PC-9 (cell line): ENCODE data around the gene PARP4. TPM values are rescaled to one million over a fixed set of nuclear protein-coding genes. Genes with fewer than 3 reads are reported as not detected.
"Not testable (repeated sequence)": the region's sequence is repeated elsewhere in the genome, so short reads cannot be mapped to it uniquely, and the experiment has no call there.

Experiments
- BruUV-seq: library from RNA; stranded (reverse); fragments of 400-500 nt; replicated peaks from 2 replicates; lab custom pipeline; 2021; lab: Mats Ljungman, UMichigan
- CTCF ChIA-PET: fragments of 300-600 bp; sonication (Branson Sonifier 250); formaldehyde crosslinking; loops from one replicate; lab custom pipeline; 2022; ENCODE audit warnings: antibody characterized with exemption; lab: Charles Lee
- POLR2A ChIA-PET: fragments of 300-600 bp; sonication (Branson Sonifier 250); formaldehyde crosslinking; loops from one replicate; lab custom pipeline; 2022; ENCODE audit warnings: antibody characterized with exemption; ENCODE audit not compliant: unreplicated experiment; lab: Charles Lee
- DNase-seq, 2 experiments: peaks; one replicate each; pipeline versions ENCODE4 v3.0.0 to v3.0.0-alpha.2; 2015 to 2022; ENCODE audit warnings: mixed read lengths in 1 of 2
- H2AFZ ChIP-seq: fragments of 200-600 bp; sonication (generic); 2 replicates; pipeline ENCODE4 v1.8.1; 2017; ENCODE audit warnings: antibody characterized with exemption
- H3F3A ChIP-seq: fragments of 200-600 bp; sonication (generic); 2 replicates; pipeline ENCODE4 v1.8.1; 2017; ENCODE audit warnings: antibody characterized with exemption, mild to moderate bottlenecking, low read depth; ENCODE audit not compliant: insufficient read depth
- H3K27ac ChIP-seq: fragments of 200-600 bp; sonication (generic); 2 replicates; pipeline ENCODE4 v1.6.1; 2016; ENCODE audit warnings: mixed run types
- H3K27me3 ChIP-seq: fragments of 200-600 bp; sonication (generic); 2 replicates; pipeline ENCODE4 v1.6.1; 2016; ENCODE audit warnings: low read depth, mixed run types; ENCODE audit not compliant: insufficient read depth
- H3K36me3 ChIP-seq: fragments of 200-600 bp; sonication (generic); 2 replicates; pipeline ENCODE4 v1.6.1; 2016; ENCODE audit warnings: low read depth, mixed run types
- H3K4me1 ChIP-seq: fragments of 200-600 bp; sonication (generic); replicated peaks from 2 replicates; pipeline ENCODE4 v1.6.1; 2016; ENCODE audit warnings: mixed run types; ENCODE audit not compliant: insufficient read depth
- H3K4me2 ChIP-seq: fragments of 200-600 bp; sonication (generic); 2 replicates; pipeline ENCODE4 v1.6.1; 2017; ENCODE audit warnings: mixed run types
- H3K4me3 ChIP-seq: fragments of 200-600 bp; sonication (generic); 2 replicates; pipeline ENCODE4 v1.6.1; 2016; ENCODE audit warnings: mixed run types
- H3K79me2 ChIP-seq: fragments of 200-600 bp; sonication (generic); 2 replicates; pipeline ENCODE4 v1.6.1; 2017; ENCODE audit warnings: low read depth, mixed run types
- H3K9me2 ChIP-seq: fragments of 200-600 bp; sonication (generic); 2 replicates; pipeline ENCODE4 v1.8.1; 2017; ENCODE audit warnings: mild to moderate bottlenecking; ENCODE audit not compliant: insufficient read depth
- H3K9me3 ChIP-seq: fragments of 200-600 bp; sonication (generic); 2 replicates; pipeline ENCODE4 v1.8.1; 2016; ENCODE audit warnings: low read depth; ENCODE audit not compliant: insufficient read depth
- H4K20me1 ChIP-seq: fragments of 200-600 bp; sonication (generic); 2 replicates; pipeline ENCODE4 v1.8.1; 2017; ENCODE audit not compliant: insufficient read depth
- EZH2 ChIP-seq: fragments of 200-600 bp; sonication (generic); IDR thresholded peaks from 2 replicates; pipeline ENCODE4 v1.8.0; 2017; ENCODE audit warnings: antibody characterized with exemption, low read depth
- intact Hi-C: fragments of 100-400 bp; cut with micrococcal nuclease; formaldehyde crosslinking; loops from one replicate; pipeline ENCODE4 v1.10.0; 2022; ENCODE audit not compliant: unreplicated experiment
- total RNA-seq: library from RNA; stranded (reverse); gene quantifications from 2 replicates; pipeline ENCODE4 v1.2.3, GENCODE V29; 2021
- TF ChIP-seq, protein P1 (sequence below): fragments of 200-600 bp; sonication (generic); conservative IDR thresholded peaks from 2 replicates; pipeline ENCODE4 v1.6.1; 2017; ENCODE audit warnings: mixed run types, antibody characterized with exemption, mild to moderate bottlenecking, moderate library complexity

Gene PARP4
- total RNA-seq, 1 experiment from 2014 or later, result 80.6 TPM

- Histone ChIP-seq H3K4me2 (no peak overlapping the region), H3K9me3 (no peaks in the 10 kb centered on the region), H3K4me1 (no peaks in the 10 kb centered on the region), H3K9me2 (no peaks in the 10 kb centered on the region), H3K27me3 (no peaks in the 10 kb centered on the region), H3K4me3 (no peak overlapping the region), H3K36me3 (no peaks in the 10 kb centered on the region), H2AFZ (no peak overlapping the region), H4K20me1 (no peaks in the 10 kb centered on the region), H3K79me2 (no peaks in the 10 kb centered on the region), H3K27ac (no peak overlapping the region), H3F3A (no peaks in the 10 kb centered on the region)
- POLR2A ChIA-PET, result no interaction called here
- intact Hi-C loops, result no loop called here
- CTCF ChIA-PET, result no interaction called here
- TF ChIP-seq, protein P1, sequence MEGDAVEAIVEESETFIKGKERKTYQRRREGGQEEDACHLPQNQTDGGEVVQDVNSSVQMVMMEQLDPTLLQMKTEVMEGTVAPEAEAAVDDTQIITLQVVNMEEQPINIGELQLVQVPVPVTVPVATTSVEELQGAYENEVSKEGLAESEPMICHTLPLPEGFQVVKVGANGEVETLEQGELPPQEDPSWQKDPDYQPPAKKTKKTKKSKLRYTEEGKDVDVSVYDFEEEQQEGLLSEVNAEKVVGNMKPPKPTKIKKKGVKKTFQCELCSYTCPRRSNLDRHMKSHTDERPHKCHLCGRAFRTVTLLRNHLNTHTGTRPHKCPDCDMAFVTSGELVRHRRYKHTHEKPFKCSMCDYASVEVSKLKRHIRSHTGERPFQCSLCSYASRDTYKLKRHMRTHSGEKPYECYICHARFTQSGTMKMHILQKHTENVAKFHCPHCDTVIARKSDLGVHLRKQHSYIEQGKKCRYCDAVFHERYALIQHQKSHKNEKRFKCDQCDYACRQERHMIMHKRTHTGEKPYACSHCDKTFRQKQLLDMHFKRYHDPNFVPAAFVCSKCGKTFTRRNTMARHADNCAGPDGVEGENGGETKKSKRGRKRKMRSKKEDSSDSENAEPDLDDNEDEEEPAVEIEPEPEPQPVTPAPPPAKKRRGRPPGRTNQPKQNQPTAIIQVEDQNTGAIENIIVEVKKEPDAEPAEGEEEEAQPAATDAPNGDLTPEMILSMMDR, result no peak
- TF ChIP-seq EZH2, result no peak
- no peak for DNase-seq
- no TSS peak for BruUV-seq
Observed at GRCh38 chr13:24385902-24386301, 126.7 kb downstream of the PARP4 start.

DNA sequence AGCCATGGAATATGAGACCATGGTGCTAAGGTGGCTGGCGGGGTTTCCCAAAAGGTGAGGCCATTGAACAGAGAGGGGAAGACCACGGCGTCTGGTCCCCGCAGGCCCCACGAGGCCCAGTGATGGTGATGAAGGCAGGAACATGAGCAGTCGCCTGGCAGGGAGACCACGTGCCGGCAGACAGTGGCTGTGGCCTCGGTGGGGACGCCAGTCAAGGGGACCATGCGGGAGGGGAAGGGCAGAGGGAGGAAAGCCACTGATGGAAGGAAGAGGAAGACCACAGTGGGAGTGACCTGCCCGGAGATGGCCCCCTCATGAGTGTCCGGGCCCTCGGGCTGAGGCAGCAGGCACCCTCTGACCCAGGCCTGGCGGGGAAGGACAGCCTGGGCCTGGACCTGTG is 127.6 kb downstream of the PARP4 start:
- H4K20me1 ChIP-seq, H3K9me3 ChIP-seq, intact Hi-C loops, H3K9me2 ChIP-seq, H2AFZ ChIP-seq, H3K79me2 ChIP-seq, POLR2A ChIA-PET, H3K27me3 ChIP-seq, CTCF ChIA-PET, H3K27ac ChIP-seq, DNase-seq, BruUV-seq, H3K4me3 ChIP-seq, H3K4me2 ChIP-seq, H3K36me3 ChIP-seq, H3K4me1 ChIP-seq, H3F3A ChIP-seq: not testable (repeated sequence)

DNA sequence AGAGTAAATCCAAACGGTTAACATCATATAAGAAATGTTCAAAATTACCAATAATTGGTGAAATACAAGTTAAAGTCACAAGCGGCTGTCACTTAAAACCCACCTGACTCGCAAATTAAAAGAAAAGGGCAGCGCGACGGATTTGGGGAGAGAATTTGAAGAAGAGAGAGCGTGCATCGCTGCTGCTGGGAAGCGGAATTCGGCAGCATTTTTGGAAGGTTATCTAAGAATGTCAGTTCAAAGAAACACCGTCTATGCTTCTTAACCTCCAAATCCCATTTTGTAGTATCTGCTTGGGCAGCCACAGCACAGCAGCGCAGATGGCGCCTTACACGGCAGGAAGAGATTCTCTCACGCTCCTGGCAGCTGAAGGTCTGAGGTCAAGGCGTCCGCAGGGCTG is 128.5 kb downstream of the PARP4 start:
- DNase-seq, BruUV-seq, H2AFZ ChIP-seq, H3K36me3 ChIP-seq, H3K4me2 ChIP-seq, H3K9me2 ChIP-seq, H3K79me2 ChIP-seq, H4K20me1 ChIP-seq, H3K9me3 ChIP-seq, POLR2A ChIA-PET, intact Hi-C loops, H3F3A ChIP-seq, H3K4me1 ChIP-seq, H3K27me3 ChIP-seq, H3K4me3 ChIP-seq, H3K27ac ChIP-seq, CTCF ChIA-PET: not testable (repeated sequence)

DNA sequence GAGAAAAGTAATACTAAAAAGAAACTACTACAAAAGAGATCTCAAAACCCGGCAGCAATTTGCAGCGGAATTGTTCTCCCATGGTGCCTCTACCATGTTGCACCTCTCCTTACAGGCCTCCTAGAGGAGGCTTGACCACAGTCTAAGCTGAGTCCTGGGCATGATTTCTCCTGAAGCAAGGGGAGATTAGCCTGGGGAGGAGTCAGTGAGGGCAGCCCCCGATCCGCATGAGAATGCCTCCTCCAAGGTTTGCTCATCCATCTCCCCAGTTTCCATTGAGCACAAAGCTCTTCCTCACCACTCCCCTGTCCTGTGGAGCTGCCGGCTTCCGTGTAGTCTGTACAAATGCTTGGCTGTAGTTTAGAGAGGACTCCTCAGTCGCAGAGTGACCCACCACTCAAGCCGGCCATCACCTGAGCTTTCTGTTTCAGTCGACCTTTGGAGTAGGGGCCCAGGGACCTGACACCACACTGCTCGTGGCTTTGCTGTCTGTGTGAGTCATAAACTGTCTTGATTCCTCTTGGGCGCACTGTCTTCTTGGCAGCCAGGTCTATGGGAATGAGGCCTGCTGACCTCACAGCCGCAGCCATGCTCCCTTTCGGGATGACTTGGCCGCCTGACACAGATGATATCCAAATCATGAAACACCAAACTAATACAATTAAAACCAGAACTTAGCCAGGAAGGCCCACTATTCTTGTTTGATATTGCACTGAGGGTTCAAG is 130.9 kb downstream of the PARP4 start:
- intact Hi-C loops, result no loop called here
- no peak overlapping the region for H3K4me2 ChIP-seq
- H3K79me2 ChIP-seq, result no peaks in the 10 kb centered on the region
- H3K9me3 ChIP-seq, result no peaks in the 10 kb centered on the region
- no peaks in the 10 kb centered on the region for H3F3A ChIP-seq
- no peak overlapping the region for H3K27ac ChIP-seq
- no peaks in the 10 kb centered on the region for H4K20me1 ChIP-seq
- H3K4me1 ChIP-seq, result no peaks in the 10 kb centered on the region
- TF ChIP-seq EZH2, result no peak
- TF ChIP-seq, protein P1, result no peak
- H3K4me3 ChIP-seq, result no peak overlapping the region
- CTCF ChIA-PET, result no interaction called here
- DNase-seq, result no peak
- no peaks in the 10 kb centered on the region for H3K27me3 ChIP-seq
- no peaks in the 10 kb centered on the region for H3K36me3 ChIP-seq
- no TSS peak for BruUV-seq
- no peaks in the 10 kb centered on the region for H3K9me2 ChIP-seq
- POLR2A ChIA-PET, result interaction anchor here (0.7 kb wide), 1 partner anchor 153 kb away, joined by 3 read pairs; no protein-coding TSS in a partner anchor
- H2AFZ ChIP-seq, result no peak overlapping the region

DNA sequence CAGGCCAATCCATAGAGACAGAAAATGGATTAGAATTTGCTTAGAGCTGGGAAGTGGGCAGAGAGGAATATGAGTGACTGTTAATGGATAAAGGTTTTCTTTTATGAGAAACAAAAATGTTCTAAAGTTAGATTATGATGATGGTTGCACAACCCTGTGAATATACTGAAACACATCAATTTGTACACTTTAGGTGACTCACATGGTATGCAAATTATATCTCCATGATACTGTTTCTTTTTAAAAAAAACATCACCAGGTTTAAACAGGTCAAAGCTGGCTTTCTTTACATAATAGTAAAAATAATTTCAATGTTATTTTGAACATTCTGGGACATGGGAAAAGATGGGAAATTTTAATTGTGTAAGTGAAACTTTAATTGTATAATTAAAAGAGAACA is 131.7 kb downstream of the PARP4 start:
- H3F3A ChIP-seq, H3K9me3 ChIP-seq, BruUV-seq, CTCF ChIA-PET, H3K4me1 ChIP-seq, H3K4me2 ChIP-seq, H3K27me3 ChIP-seq, H4K20me1 ChIP-seq, H3K9me2 ChIP-seq, H3K79me2 ChIP-seq, H2AFZ ChIP-seq, H3K36me3 ChIP-seq, intact Hi-C loops, H3K4me3 ChIP-seq, POLR2A ChIA-PET, DNase-seq, H3K27ac ChIP-seq: not testable (repeated sequence)

DNA sequence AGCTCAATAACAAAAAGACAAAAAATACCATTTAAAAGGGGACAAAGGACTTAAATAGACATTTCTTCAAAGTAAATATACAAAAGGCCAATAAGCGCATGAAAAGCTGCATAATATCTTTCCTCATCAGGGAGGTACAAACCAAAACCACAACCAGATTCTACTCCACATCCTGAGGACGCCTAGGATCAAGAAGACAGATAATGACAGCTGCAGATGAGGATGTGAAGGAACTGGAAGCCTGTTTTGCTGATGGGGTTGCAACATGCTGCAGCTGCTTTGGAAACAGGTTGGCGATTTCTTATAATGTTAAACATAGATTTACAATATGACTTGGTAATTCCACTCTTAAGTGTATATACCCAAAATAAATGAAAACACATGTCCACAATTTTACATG is 132.4 kb downstream of the PARP4 start:
- not testable (repeated sequence) for BruUV-seq, H3K4me2 ChIP-seq

More for the DNA sequence above, 132.4 kb downstream of the PARP4 start:
- intact Hi-C loops, POLR2A ChIA-PET, H3K27ac ChIP-seq, H3K9me3 ChIP-seq, H3K4me3 ChIP-seq, H4K20me1 ChIP-seq, DNase-seq, CTCF ChIA-PET, H3K9me2 ChIP-seq, H3K4me1 ChIP-seq, H3K79me2 ChIP-seq, H3K27me3 ChIP-seq, H3F3A ChIP-seq, H3K36me3 ChIP-seq, H2AFZ ChIP-seq: not testable (repeated sequence)
